AG09309 (cell line): ENCODE results near the gene NSUN3.
A peak's percentile ranks its signal among the peaks of the same experiment; 100 is the strongest.

ENCODE experiments used
- DNase-seq: peaks from one replicate; pipeline ENCODE4 v3.0.0-alpha.2; 2010; ENCODE audit warnings: low read depth
- H3K4me3 ChIP-seq: 2 replicates; pipeline ENCODE4 v1.5.1; 2011; ENCODE audit warnings: mild to moderate bottlenecking, low read depth, low read length, moderate library complexity; ENCODE audit not compliant: control insufficient read depth
- TF ChIP-seq, protein P1 (sequence below): IDR thresholded peaks from 2 replicates; pipeline ENCODE4 v1.5.1; 2011; ENCODE audit warnings: mild to moderate bottlenecking, low read depth, low read length, inconsistent platforms; ENCODE audit not compliant: insufficient read depth, control insufficient read depth; ENCODE audit errors: missing control alignments

The NSUN3 gene

GRCh38 chr3:94115482-94115881 lies 52.6 kb downstream of the NSUN3 start:
- TF ChIP-seq, protein P1, sequence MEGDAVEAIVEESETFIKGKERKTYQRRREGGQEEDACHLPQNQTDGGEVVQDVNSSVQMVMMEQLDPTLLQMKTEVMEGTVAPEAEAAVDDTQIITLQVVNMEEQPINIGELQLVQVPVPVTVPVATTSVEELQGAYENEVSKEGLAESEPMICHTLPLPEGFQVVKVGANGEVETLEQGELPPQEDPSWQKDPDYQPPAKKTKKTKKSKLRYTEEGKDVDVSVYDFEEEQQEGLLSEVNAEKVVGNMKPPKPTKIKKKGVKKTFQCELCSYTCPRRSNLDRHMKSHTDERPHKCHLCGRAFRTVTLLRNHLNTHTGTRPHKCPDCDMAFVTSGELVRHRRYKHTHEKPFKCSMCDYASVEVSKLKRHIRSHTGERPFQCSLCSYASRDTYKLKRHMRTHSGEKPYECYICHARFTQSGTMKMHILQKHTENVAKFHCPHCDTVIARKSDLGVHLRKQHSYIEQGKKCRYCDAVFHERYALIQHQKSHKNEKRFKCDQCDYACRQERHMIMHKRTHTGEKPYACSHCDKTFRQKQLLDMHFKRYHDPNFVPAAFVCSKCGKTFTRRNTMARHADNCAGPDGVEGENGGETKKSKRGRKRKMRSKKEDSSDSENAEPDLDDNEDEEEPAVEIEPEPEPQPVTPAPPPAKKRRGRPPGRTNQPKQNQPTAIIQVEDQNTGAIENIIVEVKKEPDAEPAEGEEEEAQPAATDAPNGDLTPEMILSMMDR, result peak; percentile 39
- peak; percentile 4 for DNase-seq

DNA sequence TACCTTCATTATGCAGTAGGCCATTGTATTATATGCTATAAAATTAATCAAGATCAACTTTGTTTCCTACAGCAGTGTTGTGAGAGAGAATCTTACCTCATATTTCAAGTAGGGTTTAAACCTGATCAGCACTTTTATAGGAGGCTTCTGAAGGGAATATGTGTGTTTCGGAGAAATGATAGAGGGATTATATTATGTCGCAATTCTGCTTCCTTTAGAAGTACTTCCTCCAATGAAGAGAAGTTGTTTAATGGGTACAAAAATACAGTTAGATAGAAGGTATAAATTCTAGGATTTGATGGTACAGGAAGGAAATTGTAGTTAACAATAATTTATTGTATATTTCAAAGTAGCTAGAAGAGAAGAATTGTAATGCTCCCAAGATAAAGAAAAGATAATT lies 54.9 kb downstream of the NSUN3 start:
- TF ChIP-seq, protein P1, result no peak
- no peak overlapping the region for H3K4me3 ChIP-seq
- no peak for DNase-seq

More at GRCh38 chr3:94115482-94115881, 52.6 kb downstream of the NSUN3 start:
- no peak overlapping the region for H3K4me3 ChIP-seq

GRCh38 chr3:94118390-94118789 lies 55.5 kb downstream of the NSUN3 start:
- TF ChIP-seq, protein P1, result no peak
- DNase-seq, result no peak
- H3K4me3 ChIP-seq, result no peak overlapping the region

DNA sequence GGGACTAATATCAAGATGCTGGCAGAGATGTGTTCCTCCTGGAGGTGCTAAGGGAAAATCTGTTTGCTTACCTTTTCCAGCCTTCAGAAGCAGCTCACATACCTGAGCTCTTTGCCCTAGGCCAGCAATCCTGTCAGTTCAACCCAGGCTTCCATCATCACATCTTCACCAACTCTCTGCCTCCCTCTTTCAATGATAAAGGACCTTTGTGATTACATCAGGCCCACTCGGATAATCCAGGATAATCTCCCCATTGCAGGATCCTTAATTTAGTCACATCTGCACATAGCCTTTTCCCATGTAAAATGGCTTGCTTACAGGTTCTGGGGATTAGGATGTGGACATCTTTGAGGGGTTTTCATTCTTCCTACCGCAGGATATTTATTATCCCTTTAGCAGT lies 58.3 kb downstream of the NSUN3 start:
- TF ChIP-seq, protein P1, result no peak
- DNase-seq, result no peak
- no peak overlapping the region for H3K4me3 ChIP-seq

DNA sequence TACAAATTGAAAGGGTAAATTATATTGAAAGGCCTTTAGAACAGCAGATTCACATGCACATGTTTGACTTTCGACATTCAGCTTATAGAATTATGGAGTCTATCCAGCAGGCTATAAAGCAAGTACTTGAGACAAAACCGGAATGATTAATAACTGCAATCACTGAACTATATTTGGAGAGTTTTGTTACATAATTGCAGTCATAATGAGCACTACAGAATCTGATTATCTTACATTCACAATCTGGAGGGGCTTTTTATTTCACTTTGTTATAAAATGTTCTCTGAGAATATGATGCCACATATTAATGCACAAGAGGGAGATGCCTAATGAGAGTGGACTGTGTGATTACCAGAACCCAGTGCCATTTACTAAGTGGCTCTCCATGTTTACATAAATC lies 64.3 kb downstream of the NSUN3 start:
- H3K4me3 ChIP-seq, result no peak overlapping the region
- no peak for DNase-seq
- TF ChIP-seq, protein P1, result no peak

DNA sequence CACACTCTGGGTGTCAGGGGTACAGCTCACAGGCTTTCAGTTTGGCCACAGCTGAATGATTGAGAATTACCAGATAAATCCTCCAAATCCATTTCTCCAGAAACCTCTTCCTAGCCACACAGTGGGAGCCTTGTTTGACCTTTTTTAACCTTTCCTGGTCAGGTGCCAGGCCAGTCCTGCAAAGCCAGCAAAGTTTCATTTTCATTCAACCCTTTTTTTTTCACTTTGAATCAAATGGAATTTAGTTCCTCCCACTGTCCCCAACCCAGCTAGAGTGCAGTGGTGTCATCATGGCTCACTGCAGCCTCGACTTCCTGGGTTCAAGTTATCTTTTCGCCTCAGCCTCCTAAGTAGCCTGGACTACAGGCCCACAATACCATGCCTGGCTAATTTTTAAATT lies 67.8 kb downstream of the NSUN3 start:
- no peak overlapping the region for H3K4me3 ChIP-seq
- TF ChIP-seq, protein P1, result no peak

DNA sequence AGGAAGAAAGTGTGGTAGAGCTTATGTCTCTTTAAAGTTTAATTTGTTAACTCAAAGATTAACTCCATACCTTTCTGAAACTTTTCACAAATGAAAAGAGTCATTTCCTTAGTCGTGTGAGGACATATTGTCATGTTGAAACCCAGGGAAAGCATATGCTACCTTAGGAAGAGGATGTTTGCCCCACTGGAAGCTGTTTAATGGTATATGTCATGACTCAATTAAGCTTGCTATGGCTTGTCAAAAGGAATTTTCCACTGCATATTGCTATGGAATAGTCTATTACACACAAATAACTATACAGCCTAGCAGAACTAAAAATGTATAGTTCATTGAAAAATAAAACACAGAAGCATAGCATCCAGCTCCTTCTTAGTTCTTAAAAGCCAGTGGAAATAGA lies 69.9 kb downstream of the NSUN3 start:
- no peak for DNase-seq
- TF ChIP-seq, protein P1, result no peak
- no peak overlapping the region for H3K4me3 ChIP-seq

More for the DNA sequence above, 67.8 kb downstream of the NSUN3 start:
- no peak for DNase-seq
